Measurements from ENCODE around the gene MRO. TPM values are rescaled to one million over a fixed set of nuclear protein-coding genes. Genes with fewer than 3 reads are reported as not detected.

MRO gene
- polyA plus RNA-seq, 1 experiment: 0.06 TPM

- no peak for TF ChIP-seq CTCF (IDR thresholded peaks at IDR 0.05; ENCODE audit: low read depth, low read length)
- no peaks in the 10 kb centered on the region for H3K9me3 ChIP-seq (ENCODE audit: control insufficient read depth, insufficient read depth, low read length)
- ChIA-PET CTCF (no interaction called here), POLR2A (no interaction called here)
- H3K4me3 ChIP-seq (ENCODE audit: low read depth, low read length): no peak overlapping the region
- no peaks in the 10 kb centered on the region for H3K27me3 ChIP-seq (ENCODE audit: control insufficient read depth, insufficient read depth, low read length)
- DNase-seq (ENCODE audit: low read depth, low spot score): no peak
- H3K27ac ChIP-seq (ENCODE audit: low read depth, low read length): no peak overlapping the region
Observed at GRCh38 chr18:50753311-50753710, 66.5 kb downstream of the MRO start.

DNA sequence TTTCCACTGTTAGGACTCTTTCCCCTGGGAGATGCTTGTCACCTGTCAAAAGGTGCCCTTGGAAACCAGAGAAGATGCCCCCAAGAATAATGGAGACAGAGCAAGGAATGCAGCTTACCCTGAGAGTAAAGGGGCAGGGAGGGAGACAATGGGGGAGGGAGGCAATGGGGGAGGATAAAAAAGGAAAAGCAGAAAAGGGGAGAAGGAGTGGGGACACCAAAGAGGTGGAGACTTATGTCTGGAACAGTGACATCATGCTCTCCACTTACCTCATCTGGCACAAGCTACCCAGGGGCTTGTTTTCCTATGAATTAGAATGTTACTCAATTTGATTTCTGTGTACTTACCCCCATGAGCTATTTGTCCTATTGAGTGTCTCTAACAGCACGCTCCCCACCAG lies 67.9 kb downstream of the MRO start:
- no peak for TF ChIP-seq CTCF (IDR thresholded peaks at IDR 0.05; ENCODE audit: low read depth, low read length)
- no peak overlapping the region for H3K4me3 ChIP-seq (ENCODE audit: low read depth, low read length)
- ChIA-PET POLR2A (no interaction called here), CTCF (no interaction called here)
- DNase-seq (ENCODE audit: low read depth, low spot score): no peak
- H3K9me3 ChIP-seq (ENCODE audit: control insufficient read depth, insufficient read depth, low read length): 0 out of 2 replicates have a peak, but pooled peaks cover 3% of the 10 kb centered on the region
- no peaks in the 10 kb centered on the region for H3K27me3 ChIP-seq (ENCODE audit: control insufficient read depth, insufficient read depth, low read length)
- no peak overlapping the region for H3K27ac ChIP-seq (ENCODE audit: low read depth, low read length)

- TF ChIP-seq CTCF (IDR thresholded peaks at IDR 0.05; ENCODE audit: low read depth, low read length): no peak
- Histone ChIP-seq H3K27ac (ENCODE audit: low read depth, low read length) (no peak overlapping the region), H3K9me3 (ENCODE audit: control insufficient read depth, insufficient read depth, low read length) (0 out of 2 replicates have a peak, but pooled peaks cover 3% of the 10 kb centered on the region), H3K27me3 (ENCODE audit: control insufficient read depth, insufficient read depth, low read length) (no peaks in the 10 kb centered on the region), H3K4me3 (ENCODE audit: low read depth, low read length) (no peak overlapping the region)
- no peak for DNase-seq (ENCODE audit: low read depth, low spot score)
- ChIA-PET POLR2A (no interaction called here), CTCF (no interaction called here)
Observed at GRCh38 chr18:50751490-50751889, 68.3 kb downstream of the MRO start.

DNA sequence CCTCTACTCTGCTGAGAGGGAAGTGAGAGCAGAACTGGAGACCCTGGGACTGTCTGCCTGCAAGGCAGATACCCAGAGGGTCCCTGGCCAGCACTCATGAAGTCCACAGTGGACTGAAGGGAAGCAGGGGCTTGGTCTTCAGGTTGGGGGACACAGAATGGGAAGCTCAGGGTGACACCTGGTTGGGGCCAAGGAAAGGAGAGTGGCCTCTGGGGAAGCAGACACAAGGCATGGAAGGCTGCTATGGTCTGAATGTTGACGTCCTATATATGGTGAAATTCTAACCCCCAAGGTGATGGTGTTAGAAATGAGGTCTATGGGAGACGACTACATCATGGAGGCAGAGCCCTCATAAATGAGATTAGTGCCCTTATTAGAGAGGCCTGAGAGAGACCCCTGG lies 69.3 kb downstream of the MRO start:
- no peak overlapping the region for H3K4me3 ChIP-seq (ENCODE audit: low read depth, low read length)
- ChIA-PET POLR2A (no interaction called here), CTCF (no interaction called here)
- 0 out of 2 replicates have a peak, but pooled peaks cover 3% of the 10 kb centered on the region for H3K9me3 ChIP-seq (ENCODE audit: control insufficient read depth, insufficient read depth, low read length)
- no peak for DNase-seq (ENCODE audit: low read depth, low spot score)
- no peak for TF ChIP-seq CTCF (IDR thresholded peaks at IDR 0.05; ENCODE audit: low read depth, low read length)
- H3K27me3 ChIP-seq (ENCODE audit: control insufficient read depth, insufficient read depth, low read length): no peaks in the 10 kb centered on the region
- H3K27ac ChIP-seq (ENCODE audit: low read depth, low read length): no peak overlapping the region

- H3K9me3 ChIP-seq (ENCODE audit: control insufficient read depth, insufficient read depth, low read length): 0 out of 2 replicates have a peak, but pooled peaks cover 3% of the 10 kb centered on the region
- ChIA-PET CTCF (no interaction called here), POLR2A (no interaction called here)
- DNase-seq (ENCODE audit: low read depth, low spot score): no peak
- peaks cover 2% of the 10 kb centered on the region for H3K27me3 ChIP-seq (ENCODE audit: control insufficient read depth, insufficient read depth, low read length)
- H3K4me3 ChIP-seq (ENCODE audit: low read depth, low read length): no peak overlapping the region
- no peak overlapping the region for H3K27ac ChIP-seq (ENCODE audit: low read depth, low read length)
- no peak for TF ChIP-seq CTCF (IDR thresholded peaks at IDR 0.05; ENCODE audit: low read depth, low read length)
Observed at GRCh38 chr18:50749945-50750344, 69.9 kb downstream of the MRO start.
